MCF 10A (cell line): ENCODE results near the gene MOV10L1. TPM values are rescaled to one million over a fixed set of nuclear protein-coding genes. Genes with fewer than 3 reads are reported as not detected.
"Not testable (repeated sequence)": the region's sequence is repeated elsewhere in the genome, so short reads cannot be mapped to it uniquely, and the experiment has no call there.

Experiments used
- BruUV-seq: library from RNA; stranded (reverse); fragments of 400-500 nt; replicated peaks from 2 replicates; lab custom pipeline; 2021; lab: Mats Ljungman, UMichigan
- CTCF ChIA-PET: fragments of 300-600 bp; sonication (Branson Sonifier 250); formaldehyde crosslinking; extraction: SDS; loops from one replicate; lab custom pipeline; 2021; ENCODE audit warnings: antibody characterized with exemption, inconsistent platforms; lab: Yijun Ruan, JAX
- POLR2A ChIA-PET: fragments of 300-600, 350-650 bp; sonication (Branson Sonifier 250); formaldehyde crosslinking; extraction: SDS; loops from one replicate; lab custom pipeline; 2020; ENCODE audit warnings: antibody characterized with exemption, inconsistent platforms; lab: Yijun Ruan, JAX
- DNase-seq: peaks from one replicate; pipeline ENCODE4 v3.0.0-alpha.2; 2018; ENCODE audit not compliant: unreplicated experiment
- H3K27ac Mint-ChIP-seq: one replicate; pipeline ENCODE4 v1.8.0; 2022; ENCODE audit warnings: mild to moderate bottlenecking, low read depth, mixed read lengths; ENCODE audit not compliant: unreplicated experiment
- H3K27me3 Mint-ChIP-seq: one replicate; pipeline ENCODE4 v1.8.0; 2022; ENCODE audit warnings: mixed read lengths; ENCODE audit not compliant: insufficient read depth, unreplicated experiment
- H3K36me3 Mint-ChIP-seq: one replicate; pipeline ENCODE4 v1.8.0; 2022; ENCODE audit warnings: mild to moderate bottlenecking, moderate library complexity, mixed read lengths; ENCODE audit not compliant: insufficient read depth, unreplicated experiment
- H3K4me1 Mint-ChIP-seq: one replicate; pipeline ENCODE4 v1.8.0; 2022; ENCODE audit warnings: mixed read lengths; ENCODE audit not compliant: insufficient read depth, unreplicated experiment
- H3K4me3 Mint-ChIP-seq: one replicate; pipeline ENCODE4 v1.8.0; 2022; ENCODE audit warnings: mild to moderate bottlenecking, moderate library complexity, mixed read lengths; ENCODE audit not compliant: unreplicated experiment
- H3K9me3 Mint-ChIP-seq: one replicate; pipeline ENCODE4 v1.8.0; 2022; ENCODE audit warnings: mixed read lengths; ENCODE audit not compliant: unreplicated experiment
- CTCF ChIP-seq: fragments of 200-600 bp; IDR thresholded peaks from one replicate; pipeline ENCODE4 v1.8.0; 2022; ENCODE audit warnings: antibody characterized with exemption, mild to moderate bottlenecking; ENCODE audit not compliant: unreplicated experiment
- intact Hi-C: fragments of 100-400 bp; cut with micrococcal nuclease; formaldehyde crosslinking; loops from 2 replicates; pipeline ENCODE4 v1.14.1; 2022
- total RNA-seq: library from RNA; stranded (reverse); gene quantifications from 2 replicates; pipeline ENCODE4 v1.2.3, GENCODE V29; 2022

The MOV10L1 gene
- total RNA-seq, 1 experiment from 2014 or later: not detected

GRCh38 chr22:50129121-50129736, 39.4 kb downstream of the MOV10L1 start:
- Mint-ChIP-seq H3K4me1 (no peaks in the 10 kb centered on the region), H3K27me3 (peaks cover 5% of the 10 kb centered on the region), H3K9me3 (peaks cover 5% of the 10 kb centered on the region), H3K36me3 (no peaks in the 10 kb centered on the region), H3K27ac (no peak overlapping the region), H3K4me3 (no peak overlapping the region)
- no peak for TF ChIP-seq CTCF
- intact Hi-C loops: no loop called here
- BruUV-seq: no TSS peak
- ChIA-PET POLR2A (no interaction called here), CTCF (interaction anchor here (0.8 to 0.9 kb wide), 2 partner anchors 17 to 28 kb away, joined by 3 to 4 read pairs; no protein-coding TSS in a partner anchor)
- DNase-seq: no peak

- no peak for TF ChIP-seq CTCF
- ChIA-PET POLR2A (no interaction called here), CTCF (interaction anchor here (0.6 kb wide), 1 partner anchor 11 kb away, joined by 3 read pairs; no protein-coding TSS in a partner anchor)
- intact Hi-C loops: no loop called here
- no peaks in the 10 kb centered on the region for H3K9me3 Mint-ChIP-seq
- H3K4me3 Mint-ChIP-seq: no peak overlapping the region
- H3K27me3 Mint-ChIP-seq: no peaks in the 10 kb centered on the region
- BruUV-seq: no TSS peak
- H3K4me1 Mint-ChIP-seq: peaks cover 6% of the 10 kb centered on the region
- H3K27ac Mint-ChIP-seq: no peak overlapping the region
- no peaks in the 10 kb centered on the region for H3K36me3 Mint-ChIP-seq
- DNase-seq: no peak
Measured at GRCh38 chr22:50131894-50132293, 42.1 kb downstream of the MOV10L1 start.

DNA sequence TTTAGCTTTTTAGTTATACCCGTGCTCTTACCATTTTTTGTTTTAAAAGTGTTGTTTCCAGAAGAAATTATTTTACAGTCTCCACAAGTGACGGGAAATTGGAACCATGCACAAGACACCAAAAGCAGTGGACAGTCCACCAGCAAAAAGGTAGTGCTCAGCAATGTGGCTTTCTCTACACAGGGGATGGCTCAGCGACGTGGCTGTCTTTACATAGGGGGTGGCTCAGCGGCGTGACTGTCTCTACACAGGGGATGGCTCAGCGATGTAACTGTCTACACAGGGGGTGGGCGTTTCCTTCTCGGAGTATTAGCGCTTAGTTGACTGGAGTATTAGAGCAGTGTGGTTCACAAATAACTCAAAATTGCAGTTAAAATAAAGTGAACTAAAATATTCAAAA, 44.7 kb downstream of the MOV10L1 start:
- no peak for DNase-seq
- intact Hi-C loops: no loop called here
- no TSS peak for BruUV-seq
- TF ChIP-seq CTCF: no peak
- no peaks in the 10 kb centered on the region for H3K36me3 Mint-ChIP-seq
- no peaks in the 10 kb centered on the region for H3K9me3 Mint-ChIP-seq
- ChIA-PET POLR2A (no interaction called here), CTCF (no interaction called here)
- peaks cover 6% of the 10 kb centered on the region for H3K4me1 Mint-ChIP-seq
- H3K27ac Mint-ChIP-seq: no peak overlapping the region
- no peak overlapping the region for H3K4me3 Mint-ChIP-seq
- no peaks in the 10 kb centered on the region for H3K27me3 Mint-ChIP-seq

DNA sequence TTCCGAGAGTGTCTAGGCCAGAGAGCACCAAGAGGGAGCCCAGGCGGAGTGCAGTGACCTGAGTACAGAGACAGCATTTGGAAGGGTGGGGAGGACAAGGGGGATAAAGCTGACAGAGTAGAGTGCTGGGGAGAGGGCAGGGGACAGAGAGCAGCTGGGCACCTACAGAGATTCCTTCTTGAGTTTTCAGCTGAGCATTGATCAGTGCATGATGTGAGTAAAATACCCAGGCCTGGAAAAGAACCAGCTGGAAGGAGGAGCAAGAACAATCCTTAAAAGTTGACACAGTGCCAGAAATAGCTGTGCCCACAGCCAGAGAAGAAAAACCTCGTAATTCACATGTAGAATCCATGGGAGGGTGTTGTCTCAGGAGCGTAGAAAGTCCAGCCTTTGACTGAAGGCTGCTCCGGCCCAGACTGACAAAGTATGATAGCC, 46.8 kb downstream of the MOV10L1 start:
- intact Hi-C loops: no loop called here
- ChIA-PET CTCF (interaction anchor here (0.6 to 2.4 kb wide), 4 partner anchors 9 to 214 kb away, joined by 3 to 7 read pairs (median 4); no protein-coding TSS in a partner anchor), POLR2A (no interaction called here)
- no peaks in the 10 kb centered on the region for H3K27me3 Mint-ChIP-seq
- no peak for TF ChIP-seq CTCF
- no peak for DNase-seq
- H3K9me3 Mint-ChIP-seq: no peaks in the 10 kb centered on the region
- peaks cover 6% of the 10 kb centered on the region for H3K4me1 Mint-ChIP-seq
- no peak overlapping the region for H3K4me3 Mint-ChIP-seq
- BruUV-seq: no TSS peak
- H3K27ac Mint-ChIP-seq: no peak overlapping the region
- H3K36me3 Mint-ChIP-seq: no peaks in the 10 kb centered on the region

GRCh38 chr22:50137277-50137676, 47.5 kb downstream of the MOV10L1 start:
- H3K27ac Mint-ChIP-seq, H3K9me3 Mint-ChIP-seq, H3K4me1 Mint-ChIP-seq, H3K27me3 Mint-ChIP-seq, H3K4me3 Mint-ChIP-seq, DNase-seq, POLR2A ChIA-PET, intact Hi-C loops, BruUV-seq, H3K36me3 Mint-ChIP-seq: not testable (repeated sequence)
- CTCF ChIA-PET: interaction anchor here (2.4 kb wide), 1 partner anchor 11 kb away, joined by 7 read pairs; no protein-coding TSS in a partner anchor
